GM12878 (cell line): Measurements from ENCODE around the gene ESCO1. TPM values are rescaled to one million over a fixed set of nuclear protein-coding genes. Genes with fewer than 3 reads are reported as not detected.

Source experiments
- ATAC-seq: fragments of 200-7000 bp; cut with Tn5 transposase; 3 replicates; pipeline ENCODE4 v1.9.1; 2020; ENCODE audit warnings: mild to moderate bottlenecking, moderate library complexity
- BruUV-seq: library from RNA; stranded (reverse); fragments of 400-500 nt; replicated peaks from 2 replicates; lab custom pipeline; 2021; lab: Mats Ljungman, UMichigan
- CTCF ChIA-PET: fragments of 300-600 bp; sonication (Branson Sonifier 250); formaldehyde crosslinking; extraction: SDS; loops from one replicate; lab custom pipeline; 2021; ENCODE audit warnings: inconsistent platforms; lab: Yijun Ruan, JAX
- POLR2A ChIA-PET: fragments of 350-600 bp; formaldehyde crosslinking; extraction: SDS; loops from one replicate; lab custom pipeline; 2021; ENCODE audit warnings: inconsistent platforms; lab: Charles Lee
- RAD21 ChIA-PET: fragments of 300-600 bp; sonication (Branson Sonifier 250); formaldehyde crosslinking; loops from one replicate; lab custom pipeline; 2023; ENCODE audit warnings: antibody characterized with exemption; ENCODE audit not compliant: unreplicated experiment; lab: Charles Lee
- SMC1A ChIA-PET: fragments of 300-600 bp; sonication (Branson Sonifier 250); formaldehyde crosslinking; loops from one replicate; lab custom pipeline; 2023; ENCODE audit not compliant: unreplicated experiment, uncharacterized antibody; lab: Charles Lee
- DNase-seq: peaks from one replicate; pipeline ENCODE4 v3.0.0-alpha.2; 2011; ENCODE audit warnings: low read depth, low spot score
- FAIRE-seq: peaks from 3 replicates; lab custom pipeline; 2011; peaks lifted over from hg19 to GRCh38; lab: Jason Lieb, UNC
- H2AFZ ChIP-seq: 2 replicates; pipeline ENCODE4 v1.6.0; 2011; ENCODE audit warnings: low read depth, low read length, control low read depth; ENCODE audit not compliant: control insufficient read depth
- H3K27ac ChIP-seq: 2 replicates; pipeline ENCODE4 v1.5.1; 2011; ENCODE audit warnings: control low read depth; ENCODE audit not compliant: control insufficient read depth, insufficient read depth
- H3K27me3 ChIP-seq, 2 experiments: replicated peaks in 1 of 2; 2 replicates each; pipeline versions ENCODE4 v1.6.0 to v1.6.1; 2011; ENCODE audit warnings: low read length in 1 of 2; ENCODE audit not compliant: control insufficient read depth in 2 of 2, insufficient read depth in 2 of 2
- H3K36me3 ChIP-seq, 2 experiments: 2 replicates each; pipeline ENCODE4 v1.5.1; 2011; ENCODE audit warnings: low read length in 1 of 2; ENCODE audit not compliant: control insufficient read depth in 2 of 2, insufficient read depth in 2 of 2
- H3K4me1 ChIP-seq: 2 replicates; pipeline ENCODE4 v1.6.1; 2011; ENCODE audit warnings: mild to moderate bottlenecking, low read length, moderate library complexity, mixed read lengths; ENCODE audit not compliant: control insufficient read depth, insufficient read depth
- H3K4me2 ChIP-seq: 2 replicates; pipeline ENCODE4 v1.6.0; 2011; ENCODE audit warnings: control low read depth; ENCODE audit not compliant: control insufficient read depth, insufficient read depth
- H3K4me3 ChIP-seq: fragments of 200-600 bp; sonication (generic); 2 replicates; pipeline ENCODE4 v1.5.1; 2016
- H3K79me2 ChIP-seq: 2 replicates; pipeline ENCODE4 v1.6.0; 2011; ENCODE audit warnings: low read length; ENCODE audit not compliant: control insufficient read depth, insufficient read depth
- H3K9ac ChIP-seq: 2 replicates; pipeline ENCODE4 v1.8.0; 2011; ENCODE audit warnings: low read length, control low read depth, mixed read lengths; ENCODE audit not compliant: control insufficient read depth, insufficient read depth
- H3K9me3 ChIP-seq: replicated peaks from 3 replicates; pipeline ENCODE4 v1.5.1; 2011; ENCODE audit warnings: mild to moderate bottlenecking, low read length; ENCODE audit not compliant: control insufficient read depth, insufficient read depth
- H4K20me1 ChIP-seq: 2 replicates; pipeline ENCODE4 v1.6.0; 2011; ENCODE audit not compliant: control insufficient read depth, insufficient read depth
- JUNB ChIP-seq: IDR thresholded peaks from 2 replicates; pipeline ENCODE4 v1.6.1; 2016; ENCODE audit warnings: antibody characterized with exemption, mild to moderate bottlenecking
- PKNOX1 ChIP-seq: fragments of 450-650 bp; IDR thresholded peaks from 2 replicates; pipeline ENCODE4 v1.6.1; 2016; ENCODE audit warnings: mild to moderate bottlenecking
- in situ Hi-C: fragments of 300-500 bp; cut with MboI; formaldehyde crosslinking; loops from 9 replicates; pipeline ENCODE4 v1.14.3; 2018; ENCODE audit warnings: mixed read lengths
- intact Hi-C: fragments of 100-400 bp; cut with micrococcal nuclease; formaldehyde crosslinking; loops from one replicate; pipeline ENCODE4 v1.14.2; 2022; ENCODE audit not compliant: unreplicated experiment
- polyA plus RNA-seq, 11 experiments: library from polyadenylated mRNA; depleted of rRNA in 4 of 11; unstranded in 6 of 11; stranded (reverse) in 5 of 11; fragments of >200 nt; fragmentation: Nextera tagmentation in 4 of 11; fragmentation: Illumina TruSeq in 1 of 11; extraction: Ambion mirVana in 4 of 11; extraction: Trizol in 1 of 11; gene quantifications; 1 replicate in 1 of 11; 2 replicates in 10 of 11; pipeline versions ENCODE4 v1.2.1 to v1.2.3, GENCODE V29; 2011 to 2016; ENCODE audit warnings: inconsistent platforms in 2 of 11, missing spikeins in 2 of 11, low read depth in 1 of 11
- total RNA-seq, 4 experiments: library from RNA; depleted of rRNA in 3 of 4; stranded (reverse); fragments of >200 nt in 3 of 4; fragmentation: Illumina TruSeq in 1 of 4; extraction: Trizol in 1 of 4; gene quantifications; 2 replicates each; pipeline versions ENCODE4 v1.2.1 to v1.2.3, GENCODE V29; 2013 to 2021
- TF ChIP-seq, protein P1 (sequence below): IDR thresholded peaks from 2 replicates; pipeline ENCODE4 v1.6.1; 2011; ENCODE audit warnings: borderline replicate concordance, low read depth, mild to moderate bottlenecking, moderate library complexity, low read length; ENCODE audit not compliant: insufficient read depth, poor library complexity, severe bottlenecking

Gene ESCO1
- total and polyA plus RNA-seq, 10 of the 15 experiments (the other 5 are each of a cell fraction or from before 2014, with no cell fraction given): 8.6 to 22.4 (median 12.4) TPM

GRCh38 chr18:21605213-21605612 lies 4.7 kb upstream of the ESCO1 start:
- Histone ChIP-seq H3K9ac (no peak overlapping the region), H3K9me3 (no peaks in the 10 kb centered on the region), H3K79me2 (no peaks in the 10 kb centered on the region; the same call in 1 of the 2 replicates), H2AFZ (peak overlapping the region; percentile 63), H4K20me1 (no peaks in the 10 kb centered on the region), H3K4me3 (no peak overlapping the region; the same call in 1 of the 2 replicates), H3K4me1 (peaks cover 22% of the 10 kb centered on the region), H3K4me2 (0 out of 2 replicates have a peak overlapping the region, but pooled peaks have one; percentile 44), H3K27ac (peak overlapping the region; percentile 37; the same call in 1 of the 2 replicates), H3K27me3 (no peaks in the 10 kb centered on the region), H3K36me3 (no peaks in the 10 kb centered on the region)
- TF ChIP-seq, protein P1, sequence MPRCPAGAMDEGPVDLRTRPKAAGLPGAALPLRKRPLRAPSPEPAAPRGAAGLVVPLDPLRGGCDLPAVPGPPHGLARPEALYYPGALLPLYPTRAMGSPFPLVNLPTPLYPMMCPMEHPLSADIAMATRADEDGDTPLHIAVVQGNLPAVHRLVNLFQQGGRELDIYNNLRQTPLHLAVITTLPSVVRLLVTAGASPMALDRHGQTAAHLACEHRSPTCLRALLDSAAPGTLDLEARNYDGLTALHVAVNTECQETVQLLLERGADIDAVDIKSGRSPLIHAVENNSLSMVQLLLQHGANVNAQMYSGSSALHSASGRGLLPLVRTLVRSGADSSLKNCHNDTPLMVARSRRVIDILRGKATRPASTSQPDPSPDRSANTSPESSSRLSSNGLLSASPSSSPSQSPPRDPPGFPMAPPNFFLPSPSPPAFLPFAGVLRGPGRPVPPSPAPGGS: no peak
- TF ChIP-seq PKNOX1: no peak
- no peak for TF ChIP-seq JUNB
- DNase-seq (no peak), FAIRE-seq (no peak), ATAC-seq (no peak)
- RAD21 ChIA-PET: interaction anchor here (1.0 kb wide), 1 partner anchor 137 kb away, joined by 4 read pairs; no protein-coding TSS in a partner anchor
- SMC1A ChIA-PET: interaction anchor here (1.4 kb wide), 1 partner anchor 244 kb away, joined by 4 read pairs; no protein-coding TSS in a partner anchor
- BruUV-seq: no TSS peak
- POLR2A ChIA-PET: interaction anchor here (0.9 kb wide), 1 partner anchor 139 kb away, joined by 6 read pairs; no protein-coding TSS in a partner anchor
- in situ Hi-C loops: loop anchor here (25.0 kb wide), 2 partner anchors 543 to 1857 kb away; partner anchors contain the start of gene RIOK3
- intact Hi-C loops: no loop called here
- CTCF ChIA-PET: no interaction called here
